AG10803 (cell line): Measurements from ENCODE around the gene GABRB3.

Source experiments
- DNase-seq: peaks from one replicate; pipeline ENCODE4 v3.0.0; 2010; ENCODE audit warnings: low read depth
- H3K4me3 ChIP-seq: 2 replicates; pipeline ENCODE4 v1.5.1; 2011; ENCODE audit warnings: mild to moderate bottlenecking, low read length, control low read depth
- CTCF ChIP-seq: conservative IDR thresholded peaks from 2 replicates; pipeline ENCODE4 v1.5.1; 2011; ENCODE audit warnings: mild to moderate bottlenecking, low read length, control low read depth, inconsistent platforms

Gene GABRB3

GRCh38 chr15:26665957-26666791 is 106.7 kb downstream of the GABRB3 start:
- no peak for DNase-seq
- no peak for TF ChIP-seq CTCF
- H3K4me3 ChIP-seq, result no peak overlapping the region

GRCh38 chr15:26662283-26662682 is 110.6 kb downstream of the GABRB3 start:
- H3K4me3 ChIP-seq, result no peak overlapping the region
- no peak for DNase-seq
- no peak for TF ChIP-seq CTCF

- H3K4me3 ChIP-seq, result no peak overlapping the region
- no peak for TF ChIP-seq CTCF
- DNase-seq, result no peak
These were observed 111.1 kb downstream of the GABRB3 start for GRCh38 chr15:26661748-26662147.

- no peak overlapping the region for H3K4me3 ChIP-seq
- TF ChIP-seq CTCF, result no peak
- no peak for DNase-seq
These were observed 111.8 kb downstream of the GABRB3 start for GRCh38 chr15:26661107-26661506.

GRCh38 chr15:26660241-26660640 is 112.6 kb downstream of the GABRB3 start:
- TF ChIP-seq CTCF, result no peak
- DNase-seq, result no peak
- no peak overlapping the region for H3K4me3 ChIP-seq

- H3K4me3 ChIP-seq, result no peak overlapping the region
- TF ChIP-seq CTCF, result no peak
- no peak for DNase-seq
These were observed 114.6 kb downstream of the GABRB3 start for GRCh38 chr15:26658290-26658689.

- H3K4me3 ChIP-seq, result no peak overlapping the region
- no peak for DNase-seq
- TF ChIP-seq CTCF, result no peak
These were observed 116.8 kb downstream of the GABRB3 start for GRCh38 chr15:26656080-26656479.
